ENCODE measurements around the gene PAMR1. TPM values are rescaled to one million over a fixed set of nuclear protein-coding genes. Genes with fewer than 3 reads are reported as not detected.

PAMR1 gene
- total RNA-seq, 1 donor: 49.9 TPM

DNA sequence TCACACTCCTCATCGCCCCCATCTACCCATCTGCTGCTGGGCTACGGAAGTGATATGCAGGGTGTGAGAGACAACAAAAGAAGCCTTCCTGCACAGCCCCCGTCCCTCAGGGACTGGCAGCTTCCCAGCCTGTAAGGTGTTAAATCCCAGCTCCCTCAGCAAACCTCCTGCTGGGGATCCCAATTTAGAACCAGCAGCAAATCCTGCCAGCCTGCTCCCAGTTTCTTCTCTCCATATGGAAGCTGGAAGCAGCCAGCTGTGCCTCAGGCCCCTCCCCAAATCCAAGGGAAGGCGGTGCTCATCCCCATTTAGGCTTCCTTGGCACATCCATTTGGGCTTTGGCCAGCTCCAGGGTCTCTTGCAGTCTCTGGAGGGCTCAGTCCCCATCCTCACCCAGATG, 47.5 kb downstream of the PAMR1 start:
- TF ChIP-seq, protein P1, sequence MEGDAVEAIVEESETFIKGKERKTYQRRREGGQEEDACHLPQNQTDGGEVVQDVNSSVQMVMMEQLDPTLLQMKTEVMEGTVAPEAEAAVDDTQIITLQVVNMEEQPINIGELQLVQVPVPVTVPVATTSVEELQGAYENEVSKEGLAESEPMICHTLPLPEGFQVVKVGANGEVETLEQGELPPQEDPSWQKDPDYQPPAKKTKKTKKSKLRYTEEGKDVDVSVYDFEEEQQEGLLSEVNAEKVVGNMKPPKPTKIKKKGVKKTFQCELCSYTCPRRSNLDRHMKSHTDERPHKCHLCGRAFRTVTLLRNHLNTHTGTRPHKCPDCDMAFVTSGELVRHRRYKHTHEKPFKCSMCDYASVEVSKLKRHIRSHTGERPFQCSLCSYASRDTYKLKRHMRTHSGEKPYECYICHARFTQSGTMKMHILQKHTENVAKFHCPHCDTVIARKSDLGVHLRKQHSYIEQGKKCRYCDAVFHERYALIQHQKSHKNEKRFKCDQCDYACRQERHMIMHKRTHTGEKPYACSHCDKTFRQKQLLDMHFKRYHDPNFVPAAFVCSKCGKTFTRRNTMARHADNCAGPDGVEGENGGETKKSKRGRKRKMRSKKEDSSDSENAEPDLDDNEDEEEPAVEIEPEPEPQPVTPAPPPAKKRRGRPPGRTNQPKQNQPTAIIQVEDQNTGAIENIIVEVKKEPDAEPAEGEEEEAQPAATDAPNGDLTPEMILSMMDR (IDR thresholded peaks at IDR 0.05; ENCODE audit: extremely low read depth, low read depth, low read length): no peak
- Histone ChIP-seq H3K9me3 (ENCODE audit: low read depth, low read length) (peaks cover 3% of the 10 kb centered on the region), H4K20me1 (ENCODE audit: insufficient read depth, low read length) (no peaks in the 10 kb centered on the region), H3K27ac (ENCODE audit: low read depth, low read length) (no peak overlapping the region), H3K4me3 (ENCODE audit: insufficient read depth, low read length) (no peak overlapping the region), H3K36me3 (ENCODE audit: insufficient read depth, low read length) (no peaks in the 10 kb centered on the region), H3K27me3 (ENCODE audit: insufficient read depth, low read length) (no peaks in the 10 kb centered on the region), H2AFZ (ENCODE audit: low read length) (no peak overlapping the region), H3K4me1 (ENCODE audit: insufficient read depth, low read length) (no peaks in the 10 kb centered on the region), H3K4me2 (ENCODE audit: insufficient read depth, low read length) (no peak overlapping the region), H3K79me2 (ENCODE audit: insufficient read depth, low read length) (no peaks in the 10 kb centered on the region)
- DNase-seq (ENCODE audit: insufficient read length, low spot score, missing footprints): no peak

DNA sequence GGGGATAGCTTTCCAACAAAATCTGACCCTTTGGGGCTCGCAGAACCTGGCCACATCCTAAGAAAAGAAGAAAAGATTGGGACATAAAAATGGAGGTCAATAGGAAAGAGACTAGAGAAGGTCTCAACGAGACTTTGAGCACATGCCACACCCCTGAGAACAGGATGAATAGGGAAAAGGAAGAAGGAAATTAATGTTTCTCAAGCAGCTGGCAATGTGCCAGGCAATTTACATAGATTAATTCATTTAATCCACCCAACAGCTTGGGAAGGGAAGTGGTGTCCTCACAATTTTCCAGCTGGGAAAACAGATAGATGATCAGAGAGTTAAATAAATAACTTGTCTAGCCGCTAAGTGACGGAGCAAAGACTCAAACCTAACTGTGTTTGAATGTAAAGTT, 50.7 kb downstream of the PAMR1 start:
- Histone ChIP-seq H3K4me1 (ENCODE audit: insufficient read depth, low read length) (no peaks in the 10 kb centered on the region), H2AFZ (ENCODE audit: low read length) (no peak overlapping the region), H3K36me3 (ENCODE audit: insufficient read depth, low read length) (peaks cover 4% of the 10 kb centered on the region), H3K27me3 (ENCODE audit: insufficient read depth, low read length) (no peaks in the 10 kb centered on the region), H3K4me2 (ENCODE audit: insufficient read depth, low read length) (no peak overlapping the region), H3K9me3 (ENCODE audit: low read depth, low read length) (no peaks in the 10 kb centered on the region), H3K27ac (ENCODE audit: low read depth, low read length) (no peak overlapping the region), H3K4me3 (ENCODE audit: insufficient read depth, low read length) (no peak overlapping the region), H4K20me1 (ENCODE audit: insufficient read depth, low read length) (no peaks in the 10 kb centered on the region), H3K79me2 (ENCODE audit: insufficient read depth, low read length) (no peaks in the 10 kb centered on the region)
- TF ChIP-seq, protein P1 (IDR thresholded peaks at IDR 0.05; ENCODE audit: extremely low read depth, low read depth, low read length): no peak
- DNase-seq (ENCODE audit: insufficient read length, low spot score, missing footprints): no peak

DNA sequence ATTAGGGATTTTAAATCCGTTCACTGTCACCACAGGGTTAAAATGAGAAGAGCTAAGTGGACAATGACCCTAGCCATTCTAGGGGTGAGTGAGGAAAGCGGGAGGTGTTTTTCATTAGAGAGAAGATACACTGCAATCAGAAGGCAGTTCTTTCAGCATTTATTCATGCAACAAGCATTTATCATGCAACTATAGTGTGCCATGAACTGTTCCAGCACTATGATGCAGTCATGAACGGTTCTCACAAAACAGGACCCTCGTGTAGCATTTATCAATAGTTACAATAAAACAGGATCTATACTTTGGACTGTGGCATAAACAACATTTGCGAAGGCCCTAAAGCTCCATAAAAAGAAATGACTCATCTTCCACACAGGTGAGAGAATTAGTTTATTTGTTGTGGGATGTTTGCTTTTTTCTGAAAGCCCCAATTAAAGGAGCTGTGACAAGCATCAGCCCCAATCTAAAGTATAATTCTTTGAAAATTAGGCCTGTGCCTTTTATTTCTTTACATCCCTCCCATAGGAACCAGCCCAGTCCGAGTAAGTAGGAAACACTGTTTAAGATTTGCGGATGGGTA, 51.5 kb downstream of the PAMR1 start:
- H3K79me2 ChIP-seq (ENCODE audit: insufficient read depth, low read length): no peaks in the 10 kb centered on the region
- peaks cover 4% of the 10 kb centered on the region for H3K36me3 ChIP-seq (ENCODE audit: insufficient read depth, low read length)
- no peak overlapping the region for H2AFZ ChIP-seq (ENCODE audit: low read length)
- H3K4me3 ChIP-seq (ENCODE audit: insufficient read depth, low read length): no peak overlapping the region
- no peaks in the 10 kb centered on the region for H3K9me3 ChIP-seq (ENCODE audit: low read depth, low read length)
- DNase-seq (ENCODE audit: insufficient read length, low spot score, missing footprints): no peak
- TF ChIP-seq, protein P1 (IDR thresholded peaks at IDR 0.05; ENCODE audit: extremely low read depth, low read depth, low read length): no peak
- no peaks in the 10 kb centered on the region for H3K4me1 ChIP-seq (ENCODE audit: insufficient read depth, low read length)
- no peak overlapping the region for H3K27ac ChIP-seq (ENCODE audit: low read depth, low read length)
- no peaks in the 10 kb centered on the region for H3K27me3 ChIP-seq (ENCODE audit: insufficient read depth, low read length)
- no peak overlapping the region for H3K4me2 ChIP-seq (ENCODE audit: insufficient read depth, low read length)
- no peaks in the 10 kb centered on the region for H4K20me1 ChIP-seq (ENCODE audit: insufficient read depth, low read length)

- Histone ChIP-seq H3K4me3 (ENCODE audit: insufficient read depth, low read length) (no peak overlapping the region), H3K79me2 (ENCODE audit: insufficient read depth, low read length) (no peaks in the 10 kb centered on the region), H3K4me2 (ENCODE audit: insufficient read depth, low read length) (no peak overlapping the region), H2AFZ (ENCODE audit: low read length) (no peak overlapping the region), H3K27me3 (ENCODE audit: insufficient read depth, low read length) (no peaks in the 10 kb centered on the region), H3K27ac (ENCODE audit: low read depth, low read length) (no peak overlapping the region), H3K36me3 (ENCODE audit: insufficient read depth, low read length) (peaks cover 4% of the 10 kb centered on the region), H3K9me3 (ENCODE audit: low read depth, low read length) (no peaks in the 10 kb centered on the region), H4K20me1 (ENCODE audit: insufficient read depth, low read length) (no peaks in the 10 kb centered on the region), H3K4me1 (ENCODE audit: insufficient read depth, low read length) (peaks cover 2% of the 10 kb centered on the region)
- DNase-seq (ENCODE audit: insufficient read length, low spot score, missing footprints): no peak
- TF ChIP-seq, protein P1 (IDR thresholded peaks at IDR 0.05; ENCODE audit: extremely low read depth, low read depth, low read length): no peak
Measured at GRCh38 chr11:35470616-35471015, 54.8 kb downstream of the PAMR1 start.
